K562 (cell line): ENCODE results near the gene DNAJC1. TPM values are rescaled to one million over a fixed set of nuclear protein-coding genes. Genes with fewer than 3 reads are reported as not detected.
A peak's percentile ranks its signal among the peaks of the same experiment; 100 is the strongest.

ENCODE experiments used
- ATAC-seq: fragments of 200-7000 bp; cut with Tn5 transposase; 3 replicates; pipeline ENCODE4 v1.9.1; 2020; ENCODE audit warnings: moderate library complexity
- BruUV-seq: library from RNA; stranded (reverse); fragments of 400-500 nt; replicated peaks from 2 replicates; lab custom pipeline; 2021; lab: Mats Ljungman, UMichigan
- CTCF ChIA-PET: fragments of 300-600 bp; formaldehyde crosslinking; extraction: SDS; loops from one replicate; lab custom pipeline; 2021; ENCODE audit warnings: low intra/inter-chr PET ratio; lab: Yijun Ruan, JAX
- POLR2A ChIA-PET: fragments of 300-600, 350-650 bp; sonication (Branson Sonifier 250); formaldehyde crosslinking; extraction: SDS; loops from one replicate; lab custom pipeline; 2021; ENCODE audit warnings: antibody characterized with exemption, inconsistent platforms; lab: Yijun Ruan, JAX
- DNase-seq, 4 experiments: peaks; one replicate each; pipeline versions ENCODE4 v3.0.0 to v3.0.0-alpha.2; 2011 to 2018; ENCODE audit warnings: low spot score in 3 of 4, mixed read lengths in 3 of 4; ENCODE audit errors: extremely low read depth in 1 of 4
- FAIRE-seq: peaks from 2 replicates; lab custom pipeline; 2011; peaks lifted over from hg19 to GRCh38; lab: Jason Lieb, UNC
- H2AFZ ChIP-seq: 2 replicates; pipeline ENCODE4 v1.6.0; 2011; ENCODE audit warnings: low read depth, low read length, control low read depth, inconsistent platforms
- H3K27ac ChIP-seq: fragments of 200-600 bp; 3 replicates; pipeline ENCODE4 v1.8.0; 2011; ENCODE audit warnings: low read depth, mild to moderate bottlenecking, control low read depth, inconsistent platforms, low read length, moderate library complexity, mixed read lengths; ENCODE audit errors: extremely low read depth
- H3K27me3 ChIP-seq, 2 experiments: fragments of 300-600 bp in 1 of 2; 2 replicates in 1 of 2; 3 replicates in 1 of 2; pipeline versions ENCODE4 v1.6.0 to v1.8.0; 2011; ENCODE audit warnings: inconsistent platforms in 2 of 2, low read length in 2 of 2, mild to moderate bottlenecking in 1 of 2, mixed read lengths in 1 of 2, moderate library complexity in 1 of 2; ENCODE audit not compliant: control insufficient read depth in 2 of 2, insufficient read depth in 2 of 2
- H3K36me3 ChIP-seq: fragments of 300-600 bp; 3 replicates; pipeline ENCODE4 v1.8.0; 2011; ENCODE audit warnings: mild to moderate bottlenecking, low read length, inconsistent platforms; ENCODE audit not compliant: control insufficient read depth, insufficient read depth
- H3K4me1 ChIP-seq, 2 experiments: fragments of 200-600 bp in 1 of 2; replicated peaks in 1 of 2; 2 replicates in 1 of 2; 3 replicates in 1 of 2; pipeline versions ENCODE4 v1.5.1 to v1.8.0; 2011; ENCODE audit warnings: inconsistent platforms in 2 of 2, low read length in 2 of 2, mild to moderate bottlenecking in 1 of 2, mixed read lengths in 1 of 2, moderate library complexity in 1 of 2; ENCODE audit not compliant: control insufficient read depth in 2 of 2, insufficient read depth in 2 of 2
- H3K4me2 ChIP-seq: 2 replicates; pipeline ENCODE4 v1.6.1; 2011; ENCODE audit warnings: low read length, control low read depth, inconsistent platforms, mixed read lengths; ENCODE audit not compliant: insufficient read depth
- H3K4me3 ChIP-seq: fragments of 200-600 bp; sonication (generic), shearing (Covaris generic); 2 replicates; pipeline ENCODE4 v1.5.1; 2016; ENCODE audit warnings: control low read depth, inconsistent platforms
- H3K79me2 ChIP-seq: fragments of 200-600 bp; 3 replicates; pipeline ENCODE4 v1.8.0; 2011; ENCODE audit warnings: low read length, inconsistent platforms; ENCODE audit not compliant: control insufficient read depth, insufficient read depth
- H3K9ac ChIP-seq, 2 experiments: 2 replicates each; pipeline versions ENCODE4 v1.6.0 to v1.6.1; 2011; ENCODE audit warnings: low read depth in 2 of 2, low read length in 2 of 2, control low read depth in 1 of 2, inconsistent platforms in 1 of 2, mild to moderate bottlenecking in 1 of 2, mixed read lengths in 1 of 2; ENCODE audit not compliant: insufficient read depth in 1 of 2
- H3K9me1 ChIP-seq: one replicate; pipeline ENCODE4 v1.6.0; 2011; ENCODE audit warnings: inconsistent platforms, mild to moderate bottlenecking, low read length, moderate library complexity; ENCODE audit not compliant: control insufficient read depth, insufficient read depth
- H3K9me3 ChIP-seq: replicated peaks from 2 replicates; pipeline ENCODE4 v1.5.1; 2011; ENCODE audit warnings: low read depth, low read length, inconsistent platforms; ENCODE audit not compliant: control insufficient read depth, insufficient read depth
- H4K20me1 ChIP-seq: replicated peaks from 2 replicates; pipeline ENCODE4 v1.6.1; 2011; ENCODE audit warnings: low read length, inconsistent platforms, mixed read lengths; ENCODE audit not compliant: control insufficient read depth, insufficient read depth
- DEAF1 ChIP-seq: fragments of 450-650 bp; formaldehyde crosslinking; IDR thresholded peaks from 2 replicates; pipeline ENCODE4 v1.4.0; 2020; ENCODE audit warnings: mild to moderate bottlenecking, moderate library complexity
- IRF9 ChIP-seq: fragments of 450-650 bp; IDR thresholded peaks from 2 replicates; pipeline ENCODE4 v1.6.1; 2016; ENCODE audit warnings: missing biosample characterization, missing genetic modification characterization
- NFE2 ChIP-seq: IDR thresholded peaks from 2 replicates; pipeline ENCODE4 v1.6.1; 2014; ENCODE audit warnings: antibody characterized with exemption, low read depth
- SOX6 ChIP-seq: fragments of 450-650 bp; IDR thresholded peaks from 2 replicates; pipeline ENCODE4 v1.6.1; 2014; ENCODE audit warnings: mild to moderate bottlenecking
- XRCC3 ChIP-seq: fragments of 450-650 bp; IDR thresholded peaks from 2 replicates; pipeline ENCODE4 v1.6.1; 2017; ENCODE audit warnings: mild to moderate bottlenecking, moderate library complexity
- ZEB2 ChIP-seq: fragments of 450-650 bp; IDR thresholded peaks from 2 replicates; pipeline ENCODE4 v1.6.1; 2016
- ZNF232 ChIP-seq: sonication (generic); formaldehyde crosslinking; IDR thresholded peaks from 2 replicates; pipeline ENCODE4 v1.8.0; 2022; ENCODE audit warnings: mild to moderate bottlenecking, missing genetic modification reagents
- WGBS: fragments of 100-300 bp; shearing (Covaris generic); methylation state at CpG from one replicate; pipeline ENCODE4 v1.1.6; 2016; ENCODE audit warnings: low coverage, mixed read lengths; ENCODE audit not compliant: insufficient coverage; ENCODE audit errors: missing lambda C conversion rate; 5-methylcytosine and 5-hydroxymethylcytosine counted together
- in situ Hi-C: fragments of 300-500 bp; cut with MboI; formaldehyde crosslinking; loops from 4 replicates; pipeline ENCODE4 v1.15.0; 2018; ENCODE audit warnings: inconsistent platforms, mixed read lengths
- intact Hi-C: fragments of 100-400 bp; cut with micrococcal nuclease; formaldehyde crosslinking; loops from 2 replicates; pipeline ENCODE4 v1.14.2; 2022
- polyA plus RNA-seq, 8 experiments: library from polyadenylated mRNA; depleted of rRNA in 4 of 8; stranded (reverse) in 5 of 8; unstranded in 3 of 8; fragments of >200 nt; fragmentation: Nextera tagmentation in 2 of 8; fragmentation: Illumina TruSeq in 1 of 8; extraction: Ambion mirVana in 2 of 8; extraction: Trizol in 1 of 8; gene quantifications; 2 replicates each; pipeline versions ENCODE4 v1.2.1 to v1.2.3, GENCODE V29; 2011 to 2014; ENCODE audit warnings: inconsistent platforms in 1 of 8, missing spikeins in 1 of 8
- total RNA-seq, 7 experiments: library from RNA; depleted of rRNA in 6 of 7; stranded (reverse); fragments of >200 nt in 6 of 7; fragmentation: Illumina TruSeq in 2 of 7; extraction: Trizol in 2 of 7; gene quantifications; 2 replicates each; pipeline versions ENCODE4 v1.2.1 to v1.2.3, GENCODE V29; 2011 to 2021; ENCODE audit warnings: low replicate concordance in 1 of 7
- TF ChIP-seq, protein P1 (sequence below): IDR thresholded peaks from 2 replicates; pipeline ENCODE4 v1.6.1; 2011; ENCODE audit warnings: borderline replicate concordance, low read depth, mild to moderate bottlenecking, moderate library complexity, low read length; ENCODE audit not compliant: insufficient read depth, poor library complexity, severe bottlenecking
- TF ChIP-seq, protein P2 (sequence below): IDR thresholded peaks from 2 replicates; pipeline ENCODE4 v1.6.1; 2016; ENCODE audit warnings: missing genetic modification characterization, missing compliant biosample characterization

Gene DNAJC1
- total and polyA plus RNA-seq, 9 of the 15 experiments (the other 6 are each of a cell fraction or from before 2014, with no cell fraction given): 5.4 to 77.6 (median 40.3) TPM

- TF ChIP-seq DEAF1 (peak; percentile 56), ZEB2 (no peak), NFE2 (no peak)
Observed at GRCh38 chr10:21989453-21990154, 13.9 kb downstream of the DNAJC1 start (continued).

GRCh38 chr10:21985541-21985940, 18.0 kb downstream of the DNAJC1 start:
- no peak overlapping the region for H3K9ac ChIP-seq
- no peak overlapping the region for H3K4me2 ChIP-seq
- H3K27ac ChIP-seq: no peak overlapping the region
- BruUV-seq: no TSS peak
- no peak overlapping the region for H2AFZ ChIP-seq
- 100% methylated on average over 1 of the region's 1 CpG for WGBS
- H3K9me1 ChIP-seq: no peaks in the 10 kb centered on the region
- intact Hi-C loops: no loop called here
- H3K4me3 ChIP-seq: no peak overlapping the region
- H4K20me1 ChIP-seq: no peaks in the 10 kb centered on the region
- no peaks in the 10 kb centered on the region for H3K36me3 ChIP-seq
- 0 out of 2 replicates have a peak, but pooled peaks cover 6% of the 10 kb centered on the region for H3K9me3 ChIP-seq
- CTCF ChIA-PET: no interaction called here
- H3K79me2 ChIP-seq: peaks cover 87% of the 10 kb centered on the region
- DNase-seq (no peak), ATAC-seq (no peak), FAIRE-seq (no peak)
- in situ Hi-C loops: loop anchor here (10.0 kb wide), 1 partner anchor 999 kb away; no protein-coding TSS in a partner anchor
- no peaks in the 10 kb centered on the region for H3K27me3 ChIP-seq
- POLR2A ChIA-PET: interaction anchor here (0.8 kb wide), 1 partner anchor 15 kb away, joined by 3 read pairs; no protein-coding TSS in a partner anchor
- peaks cover 0 to 3% of the 10 kb centered on the region in 2 experiments; a peak in 1 of 5 replicates for H3K4me1 ChIP-seq
- TF ChIP-seq, protein P1, sequence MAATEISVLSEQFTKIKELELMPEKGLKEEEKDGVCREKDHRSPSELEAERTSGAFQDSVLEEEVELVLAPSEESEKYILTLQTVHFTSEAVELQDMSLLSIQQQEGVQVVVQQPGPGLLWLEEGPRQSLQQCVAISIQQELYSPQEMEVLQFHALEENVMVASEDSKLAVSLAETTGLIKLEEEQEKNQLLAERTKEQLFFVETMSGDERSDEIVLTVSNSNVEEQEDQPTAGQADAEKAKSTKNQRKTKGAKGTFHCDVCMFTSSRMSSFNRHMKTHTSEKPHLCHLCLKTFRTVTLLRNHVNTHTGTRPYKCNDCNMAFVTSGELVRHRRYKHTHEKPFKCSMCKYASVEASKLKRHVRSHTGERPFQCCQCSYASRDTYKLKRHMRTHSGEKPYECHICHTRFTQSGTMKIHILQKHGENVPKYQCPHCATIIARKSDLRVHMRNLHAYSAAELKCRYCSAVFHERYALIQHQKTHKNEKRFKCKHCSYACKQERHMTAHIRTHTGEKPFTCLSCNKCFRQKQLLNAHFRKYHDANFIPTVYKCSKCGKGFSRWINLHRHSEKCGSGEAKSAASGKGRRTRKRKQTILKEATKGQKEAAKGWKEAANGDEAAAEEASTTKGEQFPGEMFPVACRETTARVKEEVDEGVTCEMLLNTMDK: no peak
- TF ChIP-seq, protein P2, sequence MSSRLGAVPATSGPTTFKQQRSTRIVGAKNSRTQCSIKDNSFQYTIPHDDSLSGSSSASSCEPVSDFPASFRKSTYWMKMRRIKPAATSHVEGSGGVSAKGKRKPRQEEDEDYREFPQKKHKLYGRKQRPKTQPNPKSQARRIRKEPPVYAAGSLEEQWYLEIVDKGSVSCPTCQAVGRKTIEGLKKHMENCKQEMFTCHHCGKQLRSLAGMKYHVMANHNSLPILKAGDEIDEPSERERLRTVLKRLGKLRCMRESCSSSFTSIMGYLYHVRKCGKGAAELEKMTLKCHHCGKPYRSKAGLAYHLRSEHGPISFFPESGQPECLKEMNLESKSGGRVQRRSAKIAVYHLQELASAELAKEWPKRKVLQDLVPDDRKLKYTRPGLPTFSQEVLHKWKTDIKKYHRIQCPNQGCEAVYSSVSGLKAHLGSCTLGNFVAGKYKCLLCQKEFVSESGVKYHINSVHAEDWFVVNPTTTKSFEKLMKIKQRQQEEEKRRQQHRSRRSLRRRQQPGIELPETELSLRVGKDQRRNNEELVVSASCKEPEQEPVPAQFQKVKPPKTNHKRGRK (tag): no peak
- no peak for TF ChIP-seq XRCC3
- TF ChIP-seq SOX6: no peak
- TF ChIP-seq ZNF232 (CRISPR knock-in tag): no peak
- no peak for TF ChIP-seq IRF9 (tag)
